IPS-18a (cell line): ENCODE data around the gene R3HCC1L.
"Not testable (repeated sequence)": the region's sequence is repeated elsewhere in the genome, so short reads cannot be mapped to it uniquely, and the experiment has no call there.

Experiments used
- H3K27ac ChIP-seq: one replicate; pipeline ENCODE4 v1.5.1; 2013; ENCODE audit warnings: low read length
- H3K27me3 ChIP-seq: one replicate; pipeline ENCODE4 v1.6.1; 2013; ENCODE audit warnings: mild to moderate bottlenecking, low read length; ENCODE audit not compliant: control insufficient read depth, insufficient read depth
- H3K36me3 ChIP-seq: one replicate; pipeline ENCODE4 v1.6.1; 2013; ENCODE audit warnings: low read depth, low read length; ENCODE audit not compliant: control insufficient read depth
- H3K4me1 ChIP-seq: one replicate; pipeline ENCODE4 v1.6.1; 2013; ENCODE audit warnings: low read depth, low read length; ENCODE audit not compliant: control insufficient read depth
- H3K4me3 ChIP-seq: one replicate; pipeline ENCODE4 v1.5.1; 2013; ENCODE audit warnings: low read length
- H3K9ac ChIP-seq: one replicate; pipeline ENCODE4 v1.6.1; 2013; ENCODE audit warnings: mild to moderate bottlenecking, low read length, moderate library complexity
- H3K9me3 ChIP-seq: one replicate; pipeline ENCODE4 v1.6.1; 2013; ENCODE audit warnings: low read depth, low read length; ENCODE audit not compliant: control insufficient read depth

R3HCC1L gene

DNA sequence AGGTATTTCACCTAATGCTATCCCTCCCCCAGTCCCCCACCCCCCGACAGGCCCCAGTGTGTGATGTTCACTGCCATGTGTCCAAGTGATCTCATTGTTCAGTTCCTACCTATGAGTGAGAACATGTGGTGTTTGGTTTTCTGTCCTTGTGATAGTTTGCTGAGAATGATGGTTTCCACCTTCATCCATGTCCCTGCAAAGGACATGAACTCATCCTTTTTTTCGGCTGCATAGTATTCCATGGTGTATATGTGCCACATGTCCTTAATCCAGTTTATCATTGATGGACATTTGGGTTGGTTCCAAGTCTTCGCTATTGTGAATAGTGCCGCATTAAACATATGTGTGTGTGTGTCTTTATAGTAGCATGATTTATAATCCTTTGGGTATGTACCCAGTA is 56.3 kb downstream of the R3HCC1L start:
- H3K27ac ChIP-seq, H3K27me3 ChIP-seq, H3K36me3 ChIP-seq, H3K4me3 ChIP-seq, H3K4me1 ChIP-seq, H3K9me3 ChIP-seq, H3K9ac ChIP-seq: not testable (repeated sequence)

DNA sequence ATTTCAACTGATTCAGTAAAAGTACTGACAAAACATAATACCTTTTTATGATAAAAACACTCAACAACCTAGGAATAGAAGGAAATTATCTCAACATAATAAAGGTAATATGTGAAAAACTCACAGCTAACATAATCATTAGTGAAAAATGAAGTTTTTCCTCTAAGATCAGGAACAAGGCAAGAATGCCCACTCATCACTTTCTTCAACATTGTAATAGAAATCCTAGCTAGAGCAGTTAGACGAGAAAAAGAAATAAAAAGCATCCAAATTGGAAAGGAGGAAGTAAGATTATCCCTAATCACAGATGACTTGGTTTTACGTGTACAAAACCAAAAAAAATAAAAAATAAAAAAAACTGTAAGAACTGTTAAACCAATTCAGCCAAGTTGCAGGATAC is 58.6 kb downstream of the R3HCC1L start:
- H3K27me3 ChIP-seq = no peaks in the 10 kb centered on the region
- no peaks in the 10 kb centered on the region for H3K4me1 ChIP-seq
- H3K27ac ChIP-seq = no peak overlapping the region
- peaks cover 3% of the 10 kb centered on the region for H3K9me3 ChIP-seq
- H3K36me3 ChIP-seq = no peaks in the 10 kb centered on the region
- H3K4me3 ChIP-seq = no peak overlapping the region
- no peak overlapping the region for H3K9ac ChIP-seq

DNA sequence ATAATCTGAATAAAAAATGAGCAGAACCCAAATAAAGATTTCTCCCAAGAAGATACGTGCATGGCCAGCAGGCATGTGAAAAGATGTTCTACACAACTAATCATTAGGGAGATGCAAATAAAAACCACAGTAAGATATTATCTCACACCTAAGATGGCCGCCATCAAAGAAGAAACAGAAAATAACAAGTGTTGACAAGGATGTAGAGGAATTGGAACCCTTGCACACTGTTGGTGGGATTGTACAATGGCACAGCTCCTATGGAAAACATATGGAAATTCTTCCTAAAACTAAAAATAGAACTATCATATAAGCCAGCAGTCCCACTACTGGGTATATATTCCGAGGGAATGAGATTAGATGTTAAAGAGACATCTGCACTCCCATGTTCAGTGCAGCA is 60.2 kb downstream of the R3HCC1L start:
- no peaks in the 10 kb centered on the region for H3K36me3 ChIP-seq
- H3K4me1 ChIP-seq = no peaks in the 10 kb centered on the region
- no peak overlapping the region for H3K4me3 ChIP-seq
- no peaks in the 10 kb centered on the region for H3K27me3 ChIP-seq
- no peak overlapping the region for H3K9ac ChIP-seq
- no peak overlapping the region for H3K27ac ChIP-seq
- H3K9me3 ChIP-seq = peaks cover 3% of the 10 kb centered on the region

DNA sequence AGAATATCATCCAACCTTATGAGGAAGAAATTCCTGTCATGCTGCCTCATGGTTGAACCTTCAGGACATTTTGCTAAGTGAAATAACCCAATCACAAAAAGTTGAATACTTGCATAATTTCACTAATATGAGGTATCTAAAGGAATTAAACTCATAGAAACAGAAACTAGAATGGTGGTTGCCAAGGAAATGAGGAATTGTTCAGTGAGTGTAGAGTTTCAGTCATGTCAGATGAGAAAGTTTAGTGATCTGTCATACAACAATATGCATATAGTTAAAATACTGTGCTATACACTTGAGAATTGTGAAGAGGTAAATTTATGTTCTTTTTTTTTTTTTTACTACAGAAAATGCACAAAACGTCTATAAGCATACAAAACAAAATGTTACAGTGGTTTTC is 60.7 kb downstream of the R3HCC1L start:
- Histone ChIP-seq H3K9ac (no peak overlapping the region), H3K4me3 (no peak overlapping the region), H3K9me3 (peaks cover 3% of the 10 kb centered on the region), H3K36me3 (no peaks in the 10 kb centered on the region), H3K4me1 (no peaks in the 10 kb centered on the region), H3K27ac (no peak overlapping the region), H3K27me3 (no peaks in the 10 kb centered on the region)

GRCh38 chr10:98196985-98197384 is 62.5 kb downstream of the R3HCC1L start:
- H3K36me3 ChIP-seq = no peaks in the 10 kb centered on the region
- H3K27ac ChIP-seq = no peak overlapping the region
- no peaks in the 10 kb centered on the region for H3K4me1 ChIP-seq
- peaks cover 3% of the 10 kb centered on the region for H3K9me3 ChIP-seq
- no peaks in the 10 kb centered on the region for H3K27me3 ChIP-seq
- H3K4me3 ChIP-seq = no peak overlapping the region
- H3K9ac ChIP-seq = no peak overlapping the region

DNA sequence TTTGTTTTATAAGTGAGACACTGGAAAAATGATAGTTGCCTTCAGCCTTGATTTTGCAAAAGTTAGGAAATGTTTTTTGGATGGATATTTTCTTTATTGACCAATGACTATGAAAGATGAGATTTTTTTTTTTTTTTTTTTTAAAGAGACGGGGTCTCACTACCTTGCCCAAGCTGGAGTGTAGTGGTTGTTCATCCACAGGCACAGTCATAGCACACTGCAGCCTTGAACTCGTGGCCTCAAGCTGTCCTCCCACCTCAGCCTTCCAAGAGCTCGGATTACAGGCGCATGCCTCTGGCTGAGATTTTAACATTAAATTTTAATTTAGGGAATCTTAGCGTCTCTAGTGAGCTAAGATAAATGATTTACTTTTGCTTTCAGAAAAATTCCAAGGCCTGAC is 67.3 kb downstream of the R3HCC1L start:
- Histone ChIP-seq H3K36me3 (no peaks in the 10 kb centered on the region), H3K27ac (no peak overlapping the region), H3K9ac (no peak overlapping the region), H3K4me1 (no peaks in the 10 kb centered on the region), H3K27me3 (no peaks in the 10 kb centered on the region), H3K9me3 (no peaks in the 10 kb centered on the region), H3K4me3 (no peak overlapping the region)

GRCh38 chr10:98202378-98202777 is 67.9 kb downstream of the R3HCC1L start:
- Histone ChIP-seq H3K36me3 (no peaks in the 10 kb centered on the region), H3K4me1 (no peaks in the 10 kb centered on the region), H3K27ac (no peak overlapping the region), H3K27me3 (no peaks in the 10 kb centered on the region), H3K4me3 (no peak overlapping the region), H3K9ac (no peak overlapping the region), H3K9me3 (no peaks in the 10 kb centered on the region)

DNA sequence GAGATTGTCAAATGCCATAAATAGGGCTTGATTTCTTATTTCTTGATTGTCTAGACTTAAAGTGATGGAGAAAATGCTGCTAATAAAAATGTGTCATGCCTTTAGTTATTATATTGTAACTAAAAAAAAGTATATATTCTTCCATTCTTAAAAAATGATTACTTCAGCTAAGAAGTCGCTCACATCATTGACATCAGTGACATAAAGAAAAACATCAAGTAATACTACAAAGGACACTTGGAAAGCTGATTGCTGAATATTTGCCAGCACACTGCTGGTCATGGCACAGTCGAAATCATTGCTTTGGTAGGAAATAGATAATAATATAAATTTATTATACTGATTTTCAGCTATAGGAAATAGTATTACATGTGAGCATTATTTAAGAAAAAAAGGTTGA is 70.9 kb downstream of the R3HCC1L start:
- Histone ChIP-seq H3K4me3 (no peak overlapping the region), H3K27me3 (no peaks in the 10 kb centered on the region), H3K9ac (no peak overlapping the region), H3K9me3 (no peaks in the 10 kb centered on the region), H3K4me1 (no peaks in the 10 kb centered on the region), H3K27ac (no peak overlapping the region), H3K36me3 (peaks cover 8% of the 10 kb centered on the region)

DNA sequence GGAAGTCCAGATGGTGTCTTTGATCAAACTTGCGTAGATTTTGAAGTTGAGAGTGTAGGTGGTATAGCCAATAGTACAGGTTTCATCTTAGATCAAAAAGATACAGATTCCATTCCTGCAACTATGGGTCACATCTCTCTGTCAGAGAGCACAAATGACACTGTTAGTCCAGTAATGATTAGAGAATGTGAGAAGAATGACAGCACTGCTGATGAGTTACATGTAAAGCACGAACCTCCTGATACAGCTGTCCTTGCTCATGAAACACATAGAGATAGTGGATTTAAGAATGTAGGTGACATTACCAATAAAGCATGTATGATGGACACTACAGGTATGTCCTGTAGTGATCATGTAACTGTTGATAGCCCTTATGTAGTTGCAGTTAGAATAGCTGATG is 74.5 kb downstream of the R3HCC1L start:
- Histone ChIP-seq H3K4me3 (no peak overlapping the region), H3K9me3 (no peaks in the 10 kb centered on the region), H3K27me3 (no peaks in the 10 kb centered on the region), H3K27ac (no peak overlapping the region), H3K36me3 (peaks cover 8% of the 10 kb centered on the region), H3K9ac (no peak overlapping the region), H3K4me1 (no peaks in the 10 kb centered on the region)

- no peaks in the 10 kb centered on the region for H3K9me3 ChIP-seq
- no peaks in the 10 kb centered on the region for H3K4me1 ChIP-seq
These were observed 75.0 kb downstream of the R3HCC1L start for GRCh38 chr10:98209441-98209840.

GRCh38 chr10:98212196-98212595 is 77.7 kb downstream of the R3HCC1L start:
- Histone ChIP-seq H3K4me3 (no peak overlapping the region), H3K36me3 (peaks cover 8% of the 10 kb centered on the region)

More at GRCh38 chr10:98209441-98209840, 75.0 kb downstream of the R3HCC1L start:
- Histone ChIP-seq H3K27ac (no peak overlapping the region), H3K36me3 (peaks cover 8% of the 10 kb centered on the region), H3K4me3 (no peak overlapping the region), H3K9ac (no peak overlapping the region), H3K27me3 (no peaks in the 10 kb centered on the region)

GRCh38 chr10:98213740-98214139 is 79.3 kb downstream of the R3HCC1L start:
- Histone ChIP-seq H3K36me3 (peaks cover 8% of the 10 kb centered on the region), H3K27me3 (no peaks in the 10 kb centered on the region), H3K9me3 (no peaks in the 10 kb centered on the region), H3K4me1 (no peaks in the 10 kb centered on the region), H3K9ac (no peak overlapping the region), H3K27ac (no peak overlapping the region), H3K4me3 (no peak overlapping the region)

More at GRCh38 chr10:98212196-98212595, 77.7 kb downstream of the R3HCC1L start:
- no peak overlapping the region for H3K9ac ChIP-seq
- H3K27me3 ChIP-seq = no peaks in the 10 kb centered on the region
- H3K4me1 ChIP-seq = no peaks in the 10 kb centered on the region
- H3K27ac ChIP-seq = no peak overlapping the region
- no peaks in the 10 kb centered on the region for H3K9me3 ChIP-seq
